GM19240 (cell line): ENCODE measurements around the gene GTPBP2.
"Not testable (repeated sequence)": the region's sequence is repeated elsewhere in the genome, so short reads cannot be mapped to it uniquely, and the experiment has no call there.

ENCODE experiments used
- DNase-seq: peaks from one replicate; pipeline ENCODE4 v3.0.0; 2011; ENCODE audit warnings: low spot score; ENCODE audit not compliant: insufficient read length

The GTPBP2 gene

GRCh38 chr6:43629104-43629504 lies at the start of gene GTPBP2:
Gene GTPBP2, minus strand, starts transcription at chr6:43629264. Its CDS starts 102 bp downstream, at chr6:43629162.
- peak; percentile 81 for DNase-seq

- no peak for DNase-seq
Observed at GRCh38 chr6:43678341-43678740, 49.3 kb upstream of the GTPBP2 start.

- no peak for DNase-seq
Observed at GRCh38 chr6:43677759-43678158, 48.7 kb upstream of the GTPBP2 start.

- DNase-seq, result no peak
Observed at GRCh38 chr6:43676962-43677606, 48.0 kb upstream of the GTPBP2 start.

- no peak for DNase-seq
Observed at GRCh38 chr6:43674921-43675320, 45.9 kb upstream of the GTPBP2 start.

- no peak for DNase-seq
Observed at GRCh38 chr6:43674291-43674690, 45.2 kb upstream of the GTPBP2 start.

- no peak for DNase-seq
Observed at GRCh38 chr6:43673444-43674084, 44.5 kb upstream of the GTPBP2 start.

- DNase-seq, result no peak
Observed at GRCh38 chr6:43671801-43672690, 43.0 kb upstream of the GTPBP2 start.

GRCh38 chr6:43671011-43671800 lies 42.1 kb upstream of the GTPBP2 start:
- DNase-seq, result no peak

GRCh38 chr6:43670623-43670986 lies 41.5 kb upstream of the GTPBP2 start:
- DNase-seq, result no peak

GRCh38 chr6:43669922-43670622 lies 41.0 kb upstream of the GTPBP2 start:
- no peak for DNase-seq

- no peak for DNase-seq
Observed at GRCh38 chr6:43669050-43669921, 40.2 kb upstream of the GTPBP2 start.

GRCh38 chr6:43668151-43669028 lies 39.3 kb upstream of the GTPBP2 start:
- no peak for DNase-seq

GRCh38 chr6:43667245-43668150 lies 38.4 kb upstream of the GTPBP2 start:
- peak; percentile 72 for DNase-seq

- DNase-seq, result no peak
Observed at GRCh38 chr6:43666196-43666920, 37.3 kb upstream of the GTPBP2 start.

GRCh38 chr6:43665376-43665775 lies 36.3 kb upstream of the GTPBP2 start:
- no peak for DNase-seq

GRCh38 chr6:43662948-43663347 lies 33.9 kb upstream of the GTPBP2 start:
- not testable (repeated sequence) for DNase-seq
